Activated CD8-positive, alpha-beta memory T cell treated with anti-CD3 and anti-CD28 coated beads for 4 hours (primary cell): ENCODE data around the gene VAPB.

ENCODE experiments used
- DNase-seq, 2 donors: peaks; one replicate each; pipeline ENCODE4 v3.0.0-alpha.2; 2020; ENCODE audit warnings: low read depth in 2 of 2

Gene VAPB

GRCh38 chr20:58461899-58462298, 72.9 kb downstream of the VAPB start:
- no peak for DNase-seq

DNA sequence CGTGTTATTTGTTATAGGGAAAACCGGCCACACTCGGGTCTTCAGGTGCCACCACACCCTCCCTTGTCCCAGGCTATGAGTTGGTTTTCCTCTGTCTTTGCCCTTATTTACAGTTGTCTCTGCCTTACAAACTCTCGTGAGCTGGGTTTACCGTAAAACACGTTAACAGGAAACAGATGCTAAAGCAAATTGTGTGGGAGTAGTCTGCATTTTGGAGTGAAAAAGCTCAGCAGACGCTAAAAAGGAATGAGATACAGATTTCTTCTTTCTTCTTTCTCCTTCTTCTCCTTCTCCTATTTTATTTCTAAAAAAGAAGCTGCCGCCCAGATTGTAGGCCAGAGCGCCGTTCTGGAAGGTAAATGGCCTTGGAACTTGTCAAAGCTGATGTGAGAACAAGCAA, 74.2 kb downstream of the VAPB start:
- DNase-seq = no peak

- no peak for DNase-seq
These were observed 75.8 kb downstream of the VAPB start for GRCh38 chr20:58464838-58465237.

- no peak for DNase-seq
These were observed 77.2 kb downstream of the VAPB start for GRCh38 chr20:58466095-58466708.

GRCh38 chr20:58466729-58467571, 77.9 kb downstream of the VAPB start:
- DNase-seq = no peak

DNA sequence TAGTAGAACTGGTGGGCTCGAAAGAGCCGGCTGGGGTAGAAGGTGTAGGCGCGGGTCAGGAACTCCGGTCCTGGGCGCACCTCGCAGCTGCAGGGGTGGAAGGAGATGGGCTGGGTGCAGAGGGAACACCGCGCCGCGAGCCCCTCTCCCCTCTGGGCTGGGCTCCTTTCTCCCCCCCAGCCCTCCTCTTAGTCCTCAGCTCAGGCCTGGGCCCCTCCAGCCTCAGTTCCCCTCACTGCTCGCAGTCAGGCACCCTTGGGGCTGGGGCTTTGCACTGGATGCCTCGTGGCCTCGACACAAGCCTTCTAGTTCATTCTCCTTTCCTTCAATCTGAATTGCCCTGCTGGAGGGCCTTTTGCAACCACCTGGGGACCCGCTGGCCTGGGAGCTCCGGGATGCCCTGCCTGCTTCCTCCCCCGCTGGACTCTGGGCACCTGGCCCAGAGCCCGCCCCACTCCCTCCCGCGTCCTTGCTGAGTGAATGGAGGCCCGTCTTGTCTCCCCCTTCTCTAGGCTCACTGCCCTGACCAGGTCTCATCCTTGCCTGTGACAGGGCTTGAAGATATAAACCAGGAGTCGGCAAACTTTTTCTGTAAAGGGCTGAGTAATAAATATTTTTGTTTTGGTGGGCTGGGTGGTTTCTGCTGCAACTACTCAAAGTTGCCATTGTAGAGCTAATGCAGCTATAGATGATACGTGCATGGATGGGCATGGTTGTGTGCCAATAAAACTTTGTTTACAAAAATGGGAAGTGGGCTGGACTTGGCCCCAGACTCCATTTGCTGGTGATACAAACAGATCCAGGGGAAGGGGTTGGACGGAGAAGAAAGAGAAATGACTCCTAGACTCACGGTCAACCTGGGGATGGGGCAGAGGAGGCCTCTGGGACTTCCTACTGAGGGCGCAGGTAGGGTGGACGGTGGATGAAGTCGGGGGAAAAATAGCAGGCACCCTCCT, 78.8 kb downstream of the VAPB start:
- no peak for DNase-seq

DNA sequence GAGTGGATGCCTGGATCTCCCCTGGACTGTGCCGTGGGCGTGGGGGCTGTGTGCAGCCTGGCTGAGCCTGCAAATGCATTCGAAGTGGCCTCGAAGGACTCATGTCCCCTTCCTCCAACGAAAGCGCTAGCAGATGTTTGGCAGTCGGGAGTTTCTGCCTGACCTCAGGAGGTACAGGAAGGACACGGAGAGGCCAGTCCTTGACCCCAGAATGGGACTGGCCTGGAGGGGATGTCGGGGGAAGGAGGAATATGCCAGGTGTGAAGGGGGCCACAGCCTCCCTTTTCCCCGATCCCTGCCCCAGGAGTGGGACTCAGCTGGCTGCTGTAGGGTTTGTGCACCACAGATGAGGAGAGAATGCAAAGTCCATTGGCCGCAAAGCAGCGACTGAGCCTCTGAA, 80.6 kb downstream of the VAPB start:
- DNase-seq = no peak

DNA sequence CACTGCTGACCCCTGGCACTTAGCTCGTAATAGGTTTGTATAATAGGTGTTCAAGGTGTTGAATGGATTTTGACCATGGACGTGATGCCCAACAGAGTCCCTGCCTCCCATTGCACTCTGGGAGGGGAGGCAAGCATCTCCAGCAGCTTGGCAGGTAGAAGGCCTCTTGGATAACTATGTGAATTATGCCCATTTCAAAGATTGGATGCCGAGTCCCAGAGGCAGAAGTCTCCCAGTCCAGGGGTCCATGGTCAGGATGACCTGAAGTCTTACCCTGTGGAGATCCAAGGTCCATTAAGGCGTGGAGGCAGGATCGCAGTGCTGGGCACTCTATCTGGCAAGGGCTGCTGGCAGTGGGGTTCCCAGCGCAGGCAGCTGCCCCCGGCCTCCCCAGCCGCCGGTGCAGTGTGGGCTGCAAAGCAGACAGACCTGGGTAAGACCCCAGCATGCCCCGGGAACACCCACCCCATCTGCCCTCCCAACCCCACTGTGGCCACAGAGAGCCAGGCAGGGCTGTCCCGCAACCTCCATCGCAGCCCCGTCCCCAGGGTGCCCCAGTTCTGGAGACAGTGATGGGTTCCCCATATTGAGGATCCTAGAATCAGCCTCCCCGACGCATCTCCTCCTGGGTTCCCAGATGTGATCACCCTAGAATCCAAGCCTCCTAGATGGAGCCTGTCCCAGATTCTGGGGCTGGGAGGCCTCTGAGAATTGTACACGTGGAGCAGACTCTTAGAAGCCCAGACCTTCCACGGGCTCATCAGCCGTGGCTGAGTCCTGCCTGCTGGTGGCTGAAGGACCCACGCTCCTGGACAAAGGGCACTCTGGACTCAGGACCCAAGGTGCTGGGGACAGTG, 81.5 kb downstream of the VAPB start:
- DNase-seq = no peak

DNA sequence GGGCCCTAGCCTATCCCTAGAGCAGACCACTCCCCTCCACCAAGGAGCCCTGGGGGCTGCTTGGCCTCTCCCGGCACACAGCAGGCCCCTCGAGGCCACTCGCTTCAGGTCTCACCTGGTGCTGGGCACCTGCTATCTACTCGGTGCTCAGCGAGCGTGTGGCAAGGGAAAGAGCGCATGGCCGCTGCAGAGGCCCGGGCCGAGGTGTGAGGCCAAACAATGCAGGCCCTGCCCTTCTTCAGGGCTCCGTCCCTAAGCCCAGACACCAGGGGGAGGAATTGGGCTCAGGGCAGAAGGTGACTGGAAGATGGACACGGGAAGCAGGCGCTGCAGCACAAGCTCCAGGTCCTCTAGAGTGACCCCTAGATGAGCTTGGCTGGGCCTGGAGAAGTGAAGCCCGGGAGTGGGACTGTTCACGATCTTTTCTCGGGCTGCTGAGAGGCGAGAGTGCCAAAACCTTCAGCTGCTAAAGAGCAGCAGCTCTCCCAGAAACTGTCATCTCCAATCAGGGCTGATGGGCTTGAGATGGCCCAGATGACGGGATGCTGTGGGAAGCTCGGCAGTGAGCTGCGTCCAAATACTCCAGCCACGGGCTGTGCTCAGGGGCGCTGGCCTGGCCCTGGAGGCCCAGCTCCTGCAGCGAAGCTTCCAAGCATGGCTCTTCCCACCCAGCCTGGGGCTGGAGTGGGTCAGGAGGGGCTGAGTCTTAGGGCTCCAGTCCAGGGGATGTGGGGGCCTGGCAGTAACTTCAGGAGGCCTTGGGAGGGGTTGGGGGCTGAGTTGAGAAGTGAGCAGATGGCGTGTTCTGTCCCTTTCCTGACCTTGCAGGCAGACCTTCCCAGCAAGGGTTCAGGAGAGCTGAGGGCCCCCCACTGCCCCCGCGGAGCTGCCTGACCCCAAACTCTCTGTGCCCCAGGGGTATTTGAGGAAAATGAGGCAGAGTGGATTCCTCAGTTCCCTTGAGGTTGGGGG, 82.5 kb downstream of the VAPB start:
- DNase-seq = no peak

GRCh38 chr20:58472273-58473018, 83.4 kb downstream of the VAPB start:
- no peak for DNase-seq

DNA sequence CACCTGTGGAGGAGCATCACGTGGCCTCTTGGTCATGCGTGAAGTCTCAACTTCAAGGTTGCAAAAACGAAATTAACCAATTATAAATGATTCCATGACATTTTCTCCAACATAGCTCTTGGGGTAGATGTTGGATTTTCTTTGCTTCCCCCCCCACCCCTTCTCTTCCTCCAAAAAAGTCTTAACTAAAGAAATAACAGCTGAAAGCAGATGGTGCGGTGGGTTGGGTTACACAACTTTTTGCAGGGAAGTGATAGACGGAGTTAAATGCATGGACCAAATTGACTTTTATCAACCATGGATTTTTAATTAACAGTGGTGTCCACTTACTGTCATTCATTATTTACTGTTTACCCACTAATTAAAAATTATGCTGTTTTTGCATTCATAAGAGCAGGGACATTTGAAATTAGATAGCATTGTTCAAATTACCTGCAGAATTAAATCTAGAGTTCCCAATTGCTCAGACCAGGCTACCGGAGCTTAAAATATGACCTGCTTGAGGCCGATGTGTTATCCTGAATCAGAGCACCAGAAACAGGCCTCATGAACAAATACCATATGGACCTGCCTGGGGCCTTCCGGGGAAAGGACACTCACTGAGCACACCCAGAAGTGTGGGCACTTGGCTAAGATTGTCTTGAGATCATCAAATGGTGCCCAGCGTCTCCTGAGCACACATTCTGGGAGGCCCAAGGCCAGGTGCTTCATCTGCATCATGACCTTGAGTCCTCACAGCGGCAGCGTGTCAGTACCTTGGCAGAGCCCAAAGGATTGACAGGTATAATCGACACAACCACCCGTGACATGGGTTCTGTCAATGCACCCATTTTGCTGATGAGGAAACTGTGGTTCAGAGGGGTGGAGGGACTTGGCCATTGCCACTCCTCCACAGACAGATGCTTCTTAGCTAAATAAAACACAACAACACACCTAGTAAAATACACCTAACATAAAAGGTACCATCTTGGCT, 84.7 kb downstream of the VAPB start:
- no peak for DNase-seq

- no peak for DNase-seq
These were observed 86.4 kb downstream of the VAPB start for GRCh38 chr20:58475466-58475865.

GRCh38 chr20:58478141-58478805, 89.2 kb downstream of the VAPB start:
- no peak for DNase-seq

DNA sequence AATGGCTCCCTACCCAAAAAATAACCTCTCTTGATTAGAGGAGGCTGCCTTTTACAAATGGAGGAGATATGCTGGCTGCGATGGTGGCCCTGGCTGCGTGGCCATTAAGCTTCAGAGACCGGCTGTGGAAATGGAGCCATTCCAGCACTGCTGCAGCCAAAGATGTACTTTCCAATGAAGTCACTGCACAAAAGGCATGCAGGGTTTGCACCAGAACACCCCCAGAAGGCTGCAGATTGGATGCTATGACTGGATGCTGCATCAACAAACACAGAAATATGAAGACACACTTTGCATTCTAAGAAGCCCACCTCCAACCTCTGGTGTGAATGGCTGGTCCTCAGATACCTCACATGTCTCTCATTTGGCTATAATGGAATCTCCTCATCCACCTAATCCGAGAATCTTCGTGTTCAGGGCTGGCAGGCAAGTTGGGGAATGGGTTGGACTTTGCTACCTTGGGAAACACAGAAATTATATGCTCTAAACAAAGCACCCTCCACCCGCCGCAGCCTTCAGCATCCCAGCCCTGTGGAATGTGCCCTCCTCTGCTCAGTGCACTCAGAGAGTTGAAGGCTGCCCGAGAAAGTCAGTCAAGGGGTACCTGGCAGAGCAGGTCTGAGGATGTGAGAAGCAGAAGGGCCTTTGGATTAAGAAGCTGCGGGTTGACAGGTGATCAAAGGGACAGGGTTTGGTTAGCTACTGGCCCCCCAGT, 90.9 kb downstream of the VAPB start:
- DNase-seq = no peak

- no peak for DNase-seq
These were observed 91.7 kb downstream of the VAPB start for GRCh38 chr20:58480551-58481336.

DNA sequence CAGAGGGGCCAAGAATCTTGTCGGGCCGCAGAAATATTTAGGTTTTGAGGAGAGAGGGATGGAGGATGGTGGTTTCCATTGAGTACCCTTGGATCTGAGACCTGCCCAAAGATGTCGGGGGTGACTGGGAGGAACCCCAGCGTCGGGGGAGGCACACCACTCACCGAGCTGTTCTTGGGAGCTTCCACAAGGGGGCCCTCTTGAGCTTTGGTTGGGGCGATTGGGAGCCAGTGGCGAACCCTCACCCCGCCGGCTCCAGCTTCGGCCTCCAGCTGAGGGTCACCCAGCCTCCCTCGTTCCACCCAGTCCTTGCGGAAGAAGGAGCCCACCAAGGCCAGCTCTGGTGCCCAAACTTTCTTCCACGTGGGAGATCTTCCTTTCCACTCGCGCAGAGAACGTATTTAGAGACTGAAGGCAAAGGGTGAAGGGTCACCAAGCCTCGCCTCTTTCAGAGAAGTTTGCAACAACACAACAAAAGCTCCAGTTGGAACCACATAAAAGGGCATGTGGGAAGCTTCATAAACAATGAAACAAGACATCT, 92.5 kb downstream of the VAPB start:
- peak in 1 of 2 donors; percentile 14 for DNase-seq
